ENCODE data around the gene LHB.
"Not testable (repeated sequence)": the region's sequence is repeated elsewhere in the genome, so short reads cannot be mapped to it uniquely, and the experiment has no call there.

The LHB gene
- 0 to 0.42 reads per million in 2 donors for total RNA-seq

- no peak for DNase-seq
Observed at GRCh38 chr19:49017041-49017665, at the start of gene LHB. Gene LHB, minus strand, starts transcription at chr19:49017091. Its CDS starts 10 bp downstream, at chr19:49017081.

- no peak for DNase-seq
Observed at GRCh38 chr19:49065905-49066512, 49.1 kb upstream of the LHB start.

DNA sequence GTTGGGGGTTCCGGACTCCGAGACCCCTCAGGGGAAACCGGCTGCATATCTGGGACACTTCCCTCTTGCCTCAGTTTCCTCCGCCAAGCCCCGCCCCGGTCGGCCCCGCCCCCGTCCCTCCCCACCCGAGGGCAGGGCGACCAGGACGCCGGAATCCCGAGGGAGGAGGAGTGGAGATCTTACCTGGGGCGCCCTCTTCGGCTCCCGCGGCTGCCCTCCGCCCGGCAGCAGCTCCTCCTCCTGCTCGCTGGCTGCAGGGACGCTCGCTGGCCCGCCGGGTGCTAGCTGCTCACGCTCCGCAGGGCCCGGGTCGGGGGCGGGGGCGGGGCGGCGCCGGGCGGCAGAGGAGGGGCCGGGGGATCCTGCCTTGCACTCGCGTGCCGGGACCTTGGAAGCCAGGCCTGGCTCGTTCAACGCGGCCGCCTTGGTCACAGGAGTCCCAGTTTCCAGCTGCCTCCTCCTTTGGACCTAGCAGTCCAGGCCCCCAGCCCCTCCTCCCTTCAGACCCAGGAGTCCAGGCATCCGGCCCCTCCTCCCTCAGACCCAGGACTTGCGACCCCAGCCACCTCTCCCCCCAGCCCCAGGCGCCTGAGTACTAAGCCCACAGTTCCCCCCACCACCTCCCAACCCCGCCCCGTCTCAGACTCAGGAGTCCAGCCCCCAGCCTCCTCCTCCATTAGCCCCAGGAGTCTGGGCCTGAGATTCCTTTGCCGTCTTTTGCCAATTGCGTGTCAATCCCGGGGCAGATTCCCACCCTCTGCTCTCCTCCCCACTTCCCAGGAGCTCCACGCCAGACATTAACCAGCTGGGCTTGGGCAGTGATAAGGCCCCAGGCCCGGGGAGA is 48.1 kb upstream of the LHB start, which contains the start of gene NTF4:
TSS of gene NTF4 (minus strand) at position 51 of the 844 bp plus-strand sequence. CDS start 2,821 bp downstream, outside the sequence.
- no peak for DNase-seq

DNA sequence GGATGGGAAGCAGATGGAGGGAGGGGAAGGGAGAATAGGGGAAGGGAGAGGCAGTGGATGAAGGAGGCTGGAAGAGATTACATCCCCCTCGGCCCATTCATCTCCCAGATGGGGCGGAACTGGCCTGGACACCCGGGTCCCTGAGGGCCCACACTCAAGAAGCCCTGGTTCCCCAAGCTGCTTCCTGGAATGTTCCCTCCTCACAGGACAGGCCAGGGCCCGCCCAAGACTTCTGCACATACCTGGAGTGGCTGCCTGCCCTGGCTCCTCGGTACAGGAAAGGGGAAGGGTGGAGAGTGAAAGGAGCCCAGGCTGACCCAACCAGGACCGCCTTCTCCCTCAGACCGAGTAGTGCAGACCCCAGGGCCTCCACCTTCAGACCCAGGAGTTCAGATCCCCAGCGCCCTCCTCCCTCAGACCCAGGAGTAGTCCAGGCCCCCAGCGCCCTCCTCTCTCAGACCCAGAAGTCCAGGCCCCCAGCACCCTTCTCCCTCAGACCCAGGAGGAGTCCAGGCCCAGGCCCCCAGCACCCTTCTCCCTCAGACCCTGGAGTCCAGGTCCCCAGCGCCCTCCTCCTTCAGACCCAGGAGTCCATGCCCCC is 47.2 kb upstream of the LHB start:
- DNase-seq: no peak

DNA sequence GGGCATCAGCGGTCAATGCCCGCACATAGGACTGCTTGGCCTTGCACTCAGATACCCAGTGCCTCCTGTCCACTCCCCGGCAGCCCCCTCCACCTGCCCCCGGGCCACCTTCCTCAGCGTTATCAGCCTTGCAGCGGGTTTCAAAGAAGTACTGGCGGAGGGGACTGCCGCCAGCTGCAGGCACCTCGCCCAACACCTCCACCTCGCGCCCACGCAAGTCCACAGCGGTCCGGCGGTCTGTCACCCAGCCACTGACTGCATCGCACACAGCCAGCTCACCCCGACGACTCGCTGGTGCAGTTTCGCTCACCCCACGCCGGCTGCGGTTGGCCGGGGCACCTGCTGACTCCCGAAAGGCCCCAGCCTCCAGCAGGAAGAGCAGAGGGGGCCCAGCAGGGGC is 44.6 kb upstream of the LHB start:
- no peak for DNase-seq

- DNase-seq: no peak
Observed at GRCh38 chr19:49061000-49061399, 44.1 kb upstream of the LHB start.

DNA sequence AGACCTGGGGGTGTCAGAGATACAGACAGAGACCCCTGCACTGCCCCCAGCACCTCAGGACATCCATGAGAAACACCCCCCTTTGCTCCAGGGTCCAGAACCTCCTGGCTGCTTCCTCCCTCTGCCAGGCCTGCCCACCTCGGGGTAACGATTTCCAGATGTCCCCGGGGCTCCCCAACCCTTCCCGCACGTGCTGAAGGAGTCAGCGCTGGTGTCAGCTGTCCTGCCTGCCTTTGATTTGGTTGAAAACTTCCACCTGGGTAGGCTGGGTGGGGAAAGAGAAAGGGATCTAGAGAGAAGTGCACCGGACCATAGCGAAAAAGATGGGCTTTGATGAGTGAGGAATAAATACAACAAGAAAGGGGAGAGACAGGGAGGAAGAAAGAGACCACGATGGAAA is 42.2 kb upstream of the LHB start:
- DNase-seq: no peak

GRCh38 chr19:49058562-49058961 is 41.7 kb upstream of the LHB start:
- DNase-seq: no peak

DNA sequence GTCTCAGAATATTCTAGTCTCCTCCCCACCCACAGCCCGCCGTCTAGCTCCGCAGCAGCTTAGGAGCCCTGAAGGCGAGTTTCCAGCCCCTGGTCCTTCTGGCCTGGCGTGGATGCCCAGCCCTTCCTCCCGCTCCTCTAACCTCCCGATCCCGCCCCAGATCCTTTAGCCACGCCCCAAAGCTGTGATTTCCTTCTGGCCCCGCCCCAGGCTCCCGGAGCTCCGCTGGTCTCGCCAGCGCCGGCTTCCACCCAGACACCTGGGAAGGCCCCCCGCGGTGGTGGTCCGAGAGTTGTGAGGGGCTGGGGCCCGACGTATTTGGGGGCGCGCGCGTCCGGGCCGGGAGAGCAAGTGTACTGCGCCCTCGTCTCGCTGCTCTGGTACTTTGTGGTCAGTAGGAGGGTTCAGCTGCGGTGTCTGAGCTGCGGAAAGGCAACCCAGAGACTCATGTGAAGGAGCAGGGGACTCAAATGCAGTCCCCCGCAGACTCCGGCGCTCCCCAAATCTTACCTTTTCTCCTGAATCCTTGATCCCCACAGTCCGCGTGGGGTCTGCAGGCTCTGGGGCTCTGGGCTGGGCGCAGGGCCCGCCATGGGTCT is 40.8 kb upstream of the LHB start, which contains the start of gene CGB7:
TSS of gene CGB7 (minus strand) at position 114 of the 599 bp plus-strand sequence. CDS start 2,374 bp downstream, outside the sequence.
- DNase-seq: peak; percentile 26

- DNase-seq: not testable (repeated sequence)
Observed at GRCh38 chr19:49056902-49057596, 40.2 kb upstream of the LHB start.

DNA sequence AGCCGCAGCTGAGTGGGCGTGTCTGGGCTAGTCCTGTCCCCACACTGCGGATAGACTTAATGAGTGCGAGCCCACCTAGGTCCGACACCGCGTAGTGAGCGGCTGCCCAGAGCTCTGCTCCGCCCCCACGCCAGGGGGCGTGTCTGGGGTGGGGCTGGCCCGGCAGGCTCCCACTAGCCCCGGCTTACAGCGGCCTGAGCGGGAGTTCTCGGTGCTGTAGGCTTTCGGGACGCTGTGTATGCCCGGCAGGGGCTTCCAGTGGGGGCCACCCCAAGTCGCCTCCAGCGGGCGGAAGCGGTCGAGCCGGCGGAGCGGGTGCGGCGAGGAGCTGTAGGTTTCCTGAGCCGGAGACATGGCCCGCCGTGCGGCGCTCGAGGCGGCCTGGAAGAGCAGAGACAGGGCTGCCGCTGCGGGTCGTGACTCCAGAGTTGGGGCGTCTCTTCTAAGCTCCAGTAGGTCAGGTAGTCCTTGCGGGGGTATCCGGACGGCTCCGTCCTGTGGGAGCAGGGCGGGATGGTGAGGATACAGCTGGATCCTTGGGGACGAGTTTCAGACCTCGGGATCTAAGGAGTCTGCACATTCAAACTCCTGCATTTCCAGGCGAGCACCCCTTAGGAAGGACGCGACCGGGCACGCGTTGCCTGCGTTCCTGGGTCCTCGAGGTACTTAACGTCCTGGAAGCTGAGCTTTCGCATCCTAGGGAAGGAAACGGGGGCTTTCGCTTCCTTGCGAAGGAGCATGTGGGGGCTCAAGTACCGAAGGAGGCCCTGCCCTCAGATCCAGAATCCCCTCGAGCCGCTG is 39.4 kb upstream of the LHB start:
- peak; percentile 28 for DNase-seq

- DNase-seq: not testable (repeated sequence)
Observed at GRCh38 chr19:49050376-49051033, 33.6 kb upstream of the LHB start.

GRCh38 chr19:49049834-49050233 is 32.9 kb upstream of the LHB start:
- DNase-seq: not testable (repeated sequence)

GRCh38 chr19:49049011-49049410 is 32.1 kb upstream of the LHB start, which contains the start of gene CGB8:
Gene CGB8, minus strand, starts transcription at chr19:49049111. Its CDS starts 372 bp downstream, at chr19:49048739.
- DNase-seq: not testable (repeated sequence)

GRCh38 chr19:49043548-49043947 is 26.7 kb upstream of the LHB start, which contains the start of gene CGB5:
Gene CGB5, plus strand, starts transcription at chr19:49043848. Its CDS starts 362 bp downstream, at chr19:49044210.
- DNase-seq: not testable (repeated sequence)

GRCh38 chr19:49042666-49043065 is 25.8 kb upstream of the LHB start:
- DNase-seq: not testable (repeated sequence)

DNA sequence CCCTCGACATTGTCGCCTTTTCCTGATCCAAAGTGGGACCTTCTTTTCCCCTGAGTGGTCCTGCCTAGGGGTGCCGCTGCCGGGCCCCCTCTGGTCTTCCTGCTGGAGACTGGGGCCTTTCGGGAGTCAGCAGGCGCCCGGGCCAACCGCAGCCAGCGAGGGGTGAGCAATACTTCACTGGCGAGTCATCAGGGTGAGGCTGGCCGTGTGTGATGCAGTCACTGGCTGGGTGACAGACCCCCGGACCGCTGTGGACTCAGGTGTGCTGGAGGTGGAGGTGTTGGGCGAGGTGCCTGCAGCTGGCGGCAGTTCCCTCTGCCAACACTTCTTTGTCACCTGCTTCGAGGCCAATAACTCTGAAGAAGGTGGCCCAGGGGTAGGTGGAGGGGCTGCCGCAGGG is 25.3 kb upstream of the LHB start:
- DNase-seq: no peak

DNA sequence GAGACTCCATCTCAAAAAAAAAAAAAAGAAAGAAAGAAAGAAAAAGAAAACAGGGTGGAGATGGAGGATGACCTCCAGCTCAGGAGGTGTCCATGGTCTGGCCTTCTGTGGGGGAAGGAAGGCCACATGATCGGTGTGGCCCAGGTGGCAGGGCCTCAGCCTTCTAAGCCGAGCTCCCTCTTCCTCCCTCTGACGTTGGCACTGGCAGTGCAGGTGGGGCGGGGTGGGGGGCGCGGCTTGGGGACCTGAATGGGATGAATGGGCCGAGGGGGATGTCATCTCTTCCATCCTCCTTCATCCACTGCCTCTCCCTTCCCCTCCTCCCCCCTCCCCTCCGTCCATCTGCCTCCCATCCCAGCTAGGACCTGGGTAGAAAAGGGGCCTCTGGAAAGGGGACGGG is 22.8 kb upstream of the LHB start:
- DNase-seq: not testable (repeated sequence)

- not testable (repeated sequence) for DNase-seq
Observed at GRCh38 chr19:49038557-49039276, 21.8 kb upstream of the LHB start.

Data from T-helper 9 cell (primary cell).